Measurements from ENCODE around the gene UBTD2. TPM values are rescaled to one million over a fixed set of nuclear protein-coding genes. Genes with fewer than 3 reads are reported as not detected.

Gene UBTD2
- total RNA-seq, 2 donors from 2014 or later: 30.4 to 30.5 TPM

GRCh38 chr5:172299916-172300439 is 16.4 kb upstream of the UBTD2 start:
- H3K27ac Mint-ChIP-seq: no peak overlapping the region
- no peak for DNase-seq

DNA sequence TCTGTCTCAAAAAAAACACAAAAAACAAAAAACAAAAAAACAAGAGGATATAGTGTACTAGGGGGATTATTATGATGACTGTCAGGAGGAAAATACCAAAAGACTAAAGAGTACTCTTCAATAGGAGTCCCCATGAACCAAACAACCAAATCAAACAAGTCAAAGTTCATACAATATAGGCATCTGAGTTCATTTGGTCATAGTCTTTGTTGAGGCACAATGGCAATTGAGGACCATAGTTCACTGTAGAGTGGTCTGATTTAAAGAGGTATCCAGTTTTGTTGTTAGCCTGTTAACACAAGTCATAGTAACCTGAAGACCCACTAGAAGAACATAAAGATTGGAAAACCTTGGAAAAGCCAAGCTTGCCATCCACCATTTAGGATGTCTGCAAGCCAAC is 11.3 kb upstream of the UBTD2 start:
- H3K27ac ChIP-seq (ENCODE audit: low read depth, low read length): no peak overlapping the region
- DNase-seq: no peak
- no peak overlapping the region for H3K9ac ChIP-seq (ENCODE audit: extremely low read depth, low read length, poor library complexity, severe bottlenecking)
- no peaks in the 10 kb centered on the region for H3K4me1 ChIP-seq (ENCODE audit: control insufficient read depth, insufficient read depth, low read length)
- no peaks in the 10 kb centered on the region for H3K9me3 ChIP-seq (ENCODE audit: control insufficient read depth, low read length)
- H3K27me3 ChIP-seq (ENCODE audit: control insufficient read depth, insufficient read depth, low read length, poor library complexity, severe bottlenecking): no peaks in the 10 kb centered on the region
- TF ChIP-seq CTCF (conservative IDR thresholded peaks at IDR 0.05): no peak
- peaks cover 6% of the 10 kb centered on the region for H3K27me3 Mint-ChIP-seq (ENCODE audit: insufficient read depth)
- H3K4me3 ChIP-seq (ENCODE audit: low read length): no peak overlapping the region
- peaks cover 1% of the 10 kb centered on the region for H3K4me1 Mint-ChIP-seq
- H3K36me3 ChIP-seq (ENCODE audit: control insufficient read depth, insufficient read depth, low read length): no peaks in the 10 kb centered on the region
- no peaks in the 10 kb centered on the region for H3K9me3 Mint-ChIP-seq
- H3K36me3 Mint-ChIP-seq (ENCODE audit: low read depth): no peaks in the 10 kb centered on the region
- H3K4me3 Mint-ChIP-seq: no peak overlapping the region
- H3K27ac Mint-ChIP-seq: no peak overlapping the region

More at GRCh38 chr5:172299916-172300439, 16.4 kb upstream of the UBTD2 start:
- Mint-ChIP-seq H3K4me1 (no peaks in the 10 kb centered on the region), H3K9me3 (no peaks in the 10 kb centered on the region), H3K4me3 (no peak overlapping the region), H3K36me3 (ENCODE audit: low read depth) (no peaks in the 10 kb centered on the region), H3K27me3 (ENCODE audit: insufficient read depth) (peaks cover 2% of the 10 kb centered on the region)
- TF ChIP-seq CTCF (conservative IDR thresholded peaks at IDR 0.05): no peak
- Histone ChIP-seq H3K9me3 (ENCODE audit: control insufficient read depth, low read length) (no peaks in the 10 kb centered on the region), H3K4me1 (ENCODE audit: control insufficient read depth, insufficient read depth, low read length) (no peaks in the 10 kb centered on the region), H3K4me3 (ENCODE audit: low read length) (no peak overlapping the region), H3K36me3 (ENCODE audit: control insufficient read depth, insufficient read depth, low read length) (no peaks in the 10 kb centered on the region), H3K27me3 (ENCODE audit: control insufficient read depth, insufficient read depth, low read length, poor library complexity, severe bottlenecking) (no peaks in the 10 kb centered on the region), H3K27ac (ENCODE audit: low read depth, low read length) (no peak overlapping the region), H3K9ac (ENCODE audit: extremely low read depth, low read length, poor library complexity, severe bottlenecking) (no peak overlapping the region)
- WGBS, 2 experiments (ENCODE audit: insufficient coverage in 1 of 2, insufficient read length in 1 of 2): 91 to 96% methylated on average over 2 of the region's 2 CpGs

GRCh38 chr5:172293745-172294342 is 10.3 kb upstream of the UBTD2 start:
- Histone ChIP-seq H3K36me3 (ENCODE audit: control insufficient read depth, insufficient read depth, low read length) (no peaks in the 10 kb centered on the region), H3K9ac (ENCODE audit: extremely low read depth, low read length, poor library complexity, severe bottlenecking) (no peak overlapping the region), H3K4me1 (ENCODE audit: control insufficient read depth, insufficient read depth, low read length) (no peaks in the 10 kb centered on the region), H3K4me3 (ENCODE audit: low read length) (no peak overlapping the region), H3K9me3 (ENCODE audit: control insufficient read depth, low read length) (no peaks in the 10 kb centered on the region), H3K27ac (ENCODE audit: low read depth, low read length) (no peak overlapping the region), H3K27me3 (ENCODE audit: control insufficient read depth, insufficient read depth, low read length, poor library complexity, severe bottlenecking) (no peaks in the 10 kb centered on the region)
- Mint-ChIP-seq H3K27me3 (ENCODE audit: insufficient read depth) (peaks cover 6% of the 10 kb centered on the region), H3K27ac (no peak overlapping the region), H3K36me3 (ENCODE audit: low read depth) (no peaks in the 10 kb centered on the region), H3K4me3 (no peak overlapping the region), H3K4me1 (peaks cover 1% of the 10 kb centered on the region), H3K9me3 (no peaks in the 10 kb centered on the region)
- DNase-seq: no peak
- TF ChIP-seq CTCF (conservative IDR thresholded peaks at IDR 0.05): no peak
- 85 to 91% methylated on average over 2 of the region's 2 CpGs for WGBS, 2 experiments (ENCODE audit: insufficient coverage in 1 of 2, insufficient read length in 1 of 2)

Measured in endodermal cell (in vitro differentiated cells).